Natural killer cell (primary cell): ENCODE data around the gene NDEL1. TPM values are rescaled to one million over a fixed set of nuclear protein-coding genes. Genes with fewer than 3 reads are reported as not detected.

Source experiments
- ATAC-seq, 3 donors: fragments of 150-1000 bp in 2 of 3; fragments of 200-7000 bp in 1 of 3; cut with Tn5 transposase; 1 replicate in 1 of 3; 2 replicates in 2 of 3; pipeline ENCODE4 v1.10.0; 2021; ENCODE audit warnings: mild to moderate bottlenecking in 2 of 3, moderate library complexity in 2 of 3
- DNase-seq, 2 donors: peaks; one replicate each; pipeline versions ENCODE4 v3.0.0 to v3.0.0-alpha.2; 2013 to 2021; ENCODE audit warnings: mixed read lengths in 1 of 2
- H3K27ac ChIP-seq: one replicate; pipeline ENCODE4 v1.5.1; 2013; ENCODE audit warnings: mild to moderate bottlenecking, low read length
- H3K27me3 ChIP-seq: one replicate; pipeline ENCODE4 v1.6.1; 2013; ENCODE audit warnings: low read length; ENCODE audit not compliant: control insufficient read depth, insufficient read depth
- H3K36me3 ChIP-seq: one replicate; pipeline ENCODE4 v1.6.1; 2013; ENCODE audit warnings: low read length; ENCODE audit not compliant: control insufficient read depth, insufficient read depth
- H3K4me1 ChIP-seq: one replicate; pipeline ENCODE4 v1.6.1; 2013; ENCODE audit warnings: low read length; ENCODE audit not compliant: control insufficient read depth, insufficient read depth
- H3K4me3 ChIP-seq: one replicate; pipeline ENCODE4 v1.5.1; 2013; ENCODE audit warnings: low read length
- H3K9me3 ChIP-seq: one replicate; pipeline ENCODE4 v1.6.1; 2013; ENCODE audit warnings: low read length; ENCODE audit not compliant: control insufficient read depth, insufficient read depth
- H3K27ac Mint-ChIP-seq, 2 donors: one replicate each; pipeline ENCODE4 v1.8.0; 2022; ENCODE audit warnings: mild to moderate bottlenecking in 2 of 2, mixed read lengths in 2 of 2, moderate library complexity in 1 of 2
- H3K27me3 Mint-ChIP-seq, 2 donors: one replicate each; pipeline ENCODE4 v1.8.0; 2022; ENCODE audit warnings: low read depth in 2 of 2, mixed read lengths in 2 of 2
- H3K36me3 Mint-ChIP-seq: one replicate; pipeline ENCODE4 v1.8.0; 2022; ENCODE audit warnings: mixed read lengths
- H3K4me1 Mint-ChIP-seq, 2 donors: one replicate each; pipeline ENCODE4 v1.8.0; 2022; ENCODE audit warnings: mixed read lengths in 2 of 2
- H3K4me3 Mint-ChIP-seq: one replicate; pipeline ENCODE4 v1.8.0; 2022; ENCODE audit warnings: mild to moderate bottlenecking, moderate library complexity, mixed read lengths
- H3K9me3 Mint-ChIP-seq, 2 donors: one replicate each; pipeline ENCODE4 v1.8.0; 2022; ENCODE audit warnings: mixed read lengths in 2 of 2
- WGBS: methylation state at CpG from one replicate; pipeline ENCODE4 v1.1.7; 2013; ENCODE audit warnings: missing lambda C conversion rate; ENCODE audit not compliant: insufficient coverage; 5-methylcytosine and 5-hydroxymethylcytosine counted together
- intact Hi-C: fragments of 100-400 bp; cut with micrococcal nuclease; formaldehyde crosslinking; loops from one replicate; pipeline ENCODE4 v1.14.2; 2022
- total RNA-seq, 4 donors: library from RNA; stranded (reverse); fragments of 120-200 nt in 1 of 4; gene quantifications; one replicate each; pipeline versions ENCODE4 v1.2.3 to v1.2.4, GENCODE V29; 2013 to 2022
- TF ChIP-seq, protein P1 (sequence below): fragments of 200-600 bp; IDR thresholded peaks from one replicate; pipeline ENCODE4 v1.8.0; 2022; ENCODE audit warnings: antibody characterized with exemption

NDEL1 gene
- total RNA-seq, 3 donors from 2014 or later (not counting 1 experiment from before 2014, with no cell fraction given): 174 to 219 (median 193) TPM

DNA sequence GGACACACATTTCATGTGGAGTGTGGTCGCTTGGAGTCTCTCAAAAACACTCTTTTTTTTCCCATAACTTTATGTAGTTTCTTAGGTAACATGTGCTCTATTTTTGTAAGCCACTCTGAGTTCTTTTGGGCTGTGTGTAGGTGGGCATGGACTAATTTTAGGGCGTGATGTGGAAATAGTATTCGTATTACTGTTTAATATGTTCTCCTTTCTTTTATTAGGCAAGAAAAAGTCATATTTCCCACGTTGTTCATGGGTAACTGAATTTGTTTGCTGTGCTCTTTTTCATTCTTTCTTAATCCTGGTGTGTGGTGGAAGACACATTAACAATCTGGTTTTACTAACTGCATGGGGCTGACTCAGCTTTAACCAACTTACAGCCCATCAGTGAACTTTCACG is 27.4 kb downstream of the NDEL1 start:
- no peak overlapping the region for H3K27ac ChIP-seq
- peaks cover 83% of the 10 kb centered on the region for H3K36me3 ChIP-seq
- TF ChIP-seq, protein P1, sequence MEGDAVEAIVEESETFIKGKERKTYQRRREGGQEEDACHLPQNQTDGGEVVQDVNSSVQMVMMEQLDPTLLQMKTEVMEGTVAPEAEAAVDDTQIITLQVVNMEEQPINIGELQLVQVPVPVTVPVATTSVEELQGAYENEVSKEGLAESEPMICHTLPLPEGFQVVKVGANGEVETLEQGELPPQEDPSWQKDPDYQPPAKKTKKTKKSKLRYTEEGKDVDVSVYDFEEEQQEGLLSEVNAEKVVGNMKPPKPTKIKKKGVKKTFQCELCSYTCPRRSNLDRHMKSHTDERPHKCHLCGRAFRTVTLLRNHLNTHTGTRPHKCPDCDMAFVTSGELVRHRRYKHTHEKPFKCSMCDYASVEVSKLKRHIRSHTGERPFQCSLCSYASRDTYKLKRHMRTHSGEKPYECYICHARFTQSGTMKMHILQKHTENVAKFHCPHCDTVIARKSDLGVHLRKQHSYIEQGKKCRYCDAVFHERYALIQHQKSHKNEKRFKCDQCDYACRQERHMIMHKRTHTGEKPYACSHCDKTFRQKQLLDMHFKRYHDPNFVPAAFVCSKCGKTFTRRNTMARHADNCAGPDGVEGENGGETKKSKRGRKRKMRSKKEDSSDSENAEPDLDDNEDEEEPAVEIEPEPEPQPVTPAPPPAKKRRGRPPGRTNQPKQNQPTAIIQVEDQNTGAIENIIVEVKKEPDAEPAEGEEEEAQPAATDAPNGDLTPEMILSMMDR: no peak
- H3K27ac Mint-ChIP-seq: no peak overlapping the region
- H3K4me1 Mint-ChIP-seq: peaks cover 19 to 29% of the 10 kb centered on the region in 2 donors
- ATAC-seq (no peak), DNase-seq (no peak)
- WGBS: 94% methylated on average over 3 of the region's 5 CpGs
- no peaks in the 10 kb centered on the region for H3K27me3 Mint-ChIP-seq
- H3K9me3 ChIP-seq: no peaks in the 10 kb centered on the region
- no peak overlapping the region for H3K4me3 Mint-ChIP-seq
- H3K4me1 ChIP-seq: no peaks in the 10 kb centered on the region
- H3K36me3 Mint-ChIP-seq: peaks cover 5% of the 10 kb centered on the region
- intact Hi-C loops: no loop called here
- H3K27me3 ChIP-seq: no peaks in the 10 kb centered on the region
- H3K9me3 Mint-ChIP-seq: no peaks in the 10 kb centered on the region
- H3K4me3 ChIP-seq: no peak overlapping the region

DNA sequence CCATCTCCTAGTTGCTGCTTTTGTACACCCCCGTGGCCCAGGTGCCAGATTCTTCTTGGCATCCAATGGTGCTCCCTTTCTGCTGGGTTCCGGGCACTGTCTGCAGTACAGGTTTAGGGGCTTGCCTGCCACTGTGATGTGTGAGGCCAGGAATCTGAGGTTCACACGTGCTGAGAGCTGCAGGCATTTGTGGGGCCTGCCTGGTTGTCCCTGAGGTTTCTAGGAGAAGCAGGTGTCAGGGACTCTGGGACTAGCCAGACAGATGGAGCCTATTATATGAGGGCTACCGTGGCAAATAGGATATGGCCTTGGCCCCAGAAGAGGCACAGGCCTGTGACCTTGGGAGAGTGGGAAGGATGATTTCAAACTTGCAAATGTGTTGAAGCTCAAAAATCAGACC is 29.3 kb downstream of the NDEL1 start:
- Histone ChIP-seq H3K27ac (no peak overlapping the region), H3K4me3 (no peak overlapping the region), H3K27me3 (no peaks in the 10 kb centered on the region), H3K4me1 (no peaks in the 10 kb centered on the region), H3K9me3 (no peaks in the 10 kb centered on the region), H3K36me3 (peaks cover 73% of the 10 kb centered on the region)
- ATAC-seq: no peak
- H3K27me3 Mint-ChIP-seq: no peaks in the 10 kb centered on the region
- no peaks in the 10 kb centered on the region for H3K9me3 Mint-ChIP-seq
- 62% methylated on average over 4 of the region's 4 CpGs for WGBS
- intact Hi-C loops: no loop called here
- H3K36me3 Mint-ChIP-seq: no peaks in the 10 kb centered on the region
- TF ChIP-seq, protein P1: no peak
- DNase-seq: no peak
- no peak overlapping the region for H3K27ac Mint-ChIP-seq
- H3K4me1 Mint-ChIP-seq: peaks cover 19 to 25% of the 10 kb centered on the region in 2 donors
- H3K4me3 Mint-ChIP-seq: no peak overlapping the region

DNA sequence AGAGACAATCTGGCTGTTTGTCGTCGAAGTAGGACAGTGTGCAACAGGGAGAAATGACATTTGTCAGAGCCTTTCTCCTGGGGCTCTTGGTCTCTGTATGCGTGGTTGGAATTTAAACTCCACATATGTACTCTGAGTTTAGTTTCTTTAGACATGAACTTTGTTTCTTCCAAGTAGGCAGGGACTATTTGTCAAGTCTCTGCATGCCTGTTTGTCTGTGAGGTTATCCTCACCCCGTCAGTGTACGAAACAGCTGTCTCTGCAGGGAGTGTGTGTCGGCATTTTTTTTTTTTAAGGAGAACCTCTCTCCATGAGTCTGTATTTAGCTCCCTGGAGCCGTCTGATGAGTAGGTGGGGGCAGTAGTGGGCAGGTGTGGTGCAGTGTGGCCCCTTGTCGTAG is 29.7 kb downstream of the NDEL1 start:
- Mint-ChIP-seq H3K4me3 (no peak overlapping the region), H3K36me3 (no peaks in the 10 kb centered on the region), H3K27me3 (no peaks in the 10 kb centered on the region), H3K27ac (no peak overlapping the region), H3K9me3 (no peaks in the 10 kb centered on the region), H3K4me1 (peaks cover 19 to 25% of the 10 kb centered on the region in 2 donors)
- DNase-seq (no peak), ATAC-seq (no peak)
- Histone ChIP-seq H3K27me3 (no peaks in the 10 kb centered on the region), H3K4me1 (no peaks in the 10 kb centered on the region), H3K4me3 (no peak overlapping the region), H3K27ac (no peak overlapping the region), H3K9me3 (no peaks in the 10 kb centered on the region), H3K36me3 (peaks cover 68% of the 10 kb centered on the region)
- TF ChIP-seq, protein P1: no peak
- intact Hi-C loops: no loop called here
- 89% methylated on average over 8 of the region's 8 CpGs for WGBS

DNA sequence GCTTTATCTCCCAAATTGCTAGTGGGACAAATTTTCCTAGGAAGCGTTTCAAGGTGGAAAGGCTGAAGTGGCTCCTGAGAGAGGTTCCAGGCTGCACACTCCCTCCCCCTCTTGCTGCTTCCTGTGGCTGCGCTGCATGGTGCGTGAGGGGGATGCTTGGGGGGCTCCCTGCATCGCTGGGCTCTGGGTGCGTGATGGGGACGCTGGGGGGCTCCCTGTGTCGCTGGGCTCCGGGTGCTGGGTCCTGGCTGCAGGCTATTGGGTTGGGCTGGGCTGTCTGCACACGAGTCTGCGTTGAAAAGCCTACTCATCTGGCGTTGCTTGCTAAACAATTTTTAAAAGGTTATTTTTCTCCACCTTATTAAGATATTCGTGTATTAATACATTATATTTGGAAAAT is 30.1 kb downstream of the NDEL1 start:
- Histone ChIP-seq H3K9me3 (no peaks in the 10 kb centered on the region), H3K4me1 (no peaks in the 10 kb centered on the region), H3K36me3 (peaks cover 64% of the 10 kb centered on the region), H3K4me3 (no peak overlapping the region), H3K27me3 (no peaks in the 10 kb centered on the region), H3K27ac (no peak overlapping the region)
- no peak overlapping the region for H3K4me3 Mint-ChIP-seq
- no peaks in the 10 kb centered on the region for H3K9me3 Mint-ChIP-seq
- H3K27me3 Mint-ChIP-seq: no peaks in the 10 kb centered on the region
- H3K36me3 Mint-ChIP-seq: no peaks in the 10 kb centered on the region
- no peak overlapping the region for H3K27ac Mint-ChIP-seq
- intact Hi-C loops: no loop called here
- TF ChIP-seq, protein P1: no peak
- ATAC-seq (no peak), DNase-seq (no peak)
- H3K4me1 Mint-ChIP-seq: peaks cover 19 to 25% of the 10 kb centered on the region in 2 donors
- WGBS: 85% methylated on average over 8 of the region's 12 CpGs
